GM12878 (cell line): ENCODE data around the gene C2orf69. TPM values are rescaled to one million over a fixed set of nuclear protein-coding genes. Genes with fewer than 3 reads are reported as not detected.

ENCODE experiments used
- ATAC-seq: fragments of 200-7000 bp; cut with Tn5 transposase; 3 replicates; pipeline ENCODE4 v1.9.1; 2020; ENCODE audit warnings: mild to moderate bottlenecking, moderate library complexity
- BruUV-seq: library from RNA; stranded (reverse); fragments of 400-500 nt; replicated peaks from 2 replicates; lab custom pipeline; 2021; lab: Mats Ljungman, UMichigan
- CTCF ChIA-PET: fragments of 300-600 bp; sonication (Branson Sonifier 250); formaldehyde crosslinking; extraction: SDS; loops from one replicate; lab custom pipeline; 2021; ENCODE audit warnings: inconsistent platforms; lab: Yijun Ruan, JAX
- POLR2A ChIA-PET: fragments of 350-600 bp; formaldehyde crosslinking; extraction: SDS; loops from one replicate; lab custom pipeline; 2021; ENCODE audit warnings: inconsistent platforms; lab: Charles Lee
- RAD21 ChIA-PET: fragments of 300-600 bp; sonication (Branson Sonifier 250); formaldehyde crosslinking; loops from one replicate; lab custom pipeline; 2023; ENCODE audit warnings: antibody characterized with exemption; ENCODE audit not compliant: unreplicated experiment; lab: Charles Lee
- SMC1A ChIA-PET: fragments of 300-600 bp; sonication (Branson Sonifier 250); formaldehyde crosslinking; loops from one replicate; lab custom pipeline; 2023; ENCODE audit not compliant: unreplicated experiment, uncharacterized antibody; lab: Charles Lee
- DNase-seq: peaks from one replicate; pipeline ENCODE4 v3.0.0-alpha.2; 2011; ENCODE audit warnings: low read depth, low spot score
- FAIRE-seq: peaks from 3 replicates; lab custom pipeline; 2011; peaks lifted over from hg19 to GRCh38; lab: Jason Lieb, UNC
- H2AFZ ChIP-seq: 2 replicates; pipeline ENCODE4 v1.6.0; 2011; ENCODE audit warnings: low read depth, low read length, control low read depth; ENCODE audit not compliant: control insufficient read depth
- H3K27ac ChIP-seq: 2 replicates; pipeline ENCODE4 v1.5.1; 2011; ENCODE audit warnings: control low read depth; ENCODE audit not compliant: control insufficient read depth, insufficient read depth
- H3K27me3 ChIP-seq, 2 experiments: replicated peaks in 1 of 2; 2 replicates each; pipeline versions ENCODE4 v1.6.0 to v1.6.1; 2011; ENCODE audit warnings: low read length in 1 of 2; ENCODE audit not compliant: control insufficient read depth in 2 of 2, insufficient read depth in 2 of 2
- H3K36me3 ChIP-seq, 2 experiments: 2 replicates each; pipeline ENCODE4 v1.5.1; 2011; ENCODE audit warnings: low read length in 1 of 2; ENCODE audit not compliant: control insufficient read depth in 2 of 2, insufficient read depth in 2 of 2
- H3K4me1 ChIP-seq: 2 replicates; pipeline ENCODE4 v1.6.1; 2011; ENCODE audit warnings: mild to moderate bottlenecking, low read length, moderate library complexity, mixed read lengths; ENCODE audit not compliant: control insufficient read depth, insufficient read depth
- H3K4me2 ChIP-seq: 2 replicates; pipeline ENCODE4 v1.6.0; 2011; ENCODE audit warnings: control low read depth; ENCODE audit not compliant: control insufficient read depth, insufficient read depth
- H3K4me3 ChIP-seq: fragments of 200-600 bp; sonication (generic); 2 replicates; pipeline ENCODE4 v1.5.1; 2016
- H3K79me2 ChIP-seq: 2 replicates; pipeline ENCODE4 v1.6.0; 2011; ENCODE audit warnings: low read length; ENCODE audit not compliant: control insufficient read depth, insufficient read depth
- H3K9ac ChIP-seq: 2 replicates; pipeline ENCODE4 v1.8.0; 2011; ENCODE audit warnings: low read length, control low read depth, mixed read lengths; ENCODE audit not compliant: control insufficient read depth, insufficient read depth
- H3K9me3 ChIP-seq: replicated peaks from 3 replicates; pipeline ENCODE4 v1.5.1; 2011; ENCODE audit warnings: mild to moderate bottlenecking, low read length; ENCODE audit not compliant: control insufficient read depth, insufficient read depth
- H4K20me1 ChIP-seq: 2 replicates; pipeline ENCODE4 v1.6.0; 2011; ENCODE audit not compliant: control insufficient read depth, insufficient read depth
- DPF2 ChIP-seq: fragments of 450-650 bp; IDR thresholded peaks from 2 replicates; pipeline ENCODE4 v1.6.1; 2017; ENCODE audit warnings: mild to moderate bottlenecking
- FOS ChIP-seq: IDR thresholded peaks from 3 replicates; pipeline ENCODE4 v1.6.1; 2011; ENCODE audit warnings: borderline replicate concordance; ENCODE audit not compliant: insufficient read length; ENCODE audit errors: extremely low read depth
- HDAC6 ChIP-seq: fragments of 200-600 bp; sonication (generic); IDR thresholded peaks from one replicate; pipeline ENCODE4 v1.8.0; 2017; ENCODE audit warnings: antibody characterized with exemption; ENCODE audit not compliant: unreplicated experiment
- KLF5 ChIP-seq: fragments of 450-650 bp; IDR thresholded peaks from 2 replicates; pipeline ENCODE4 v1.6.1; 2014; ENCODE audit warnings: mild to moderate bottlenecking; ENCODE audit not compliant: partially characterized antibody
- NFXL1 ChIP-seq: fragments of 450-650 bp; IDR thresholded peaks from 2 replicates; pipeline ENCODE4 v1.6.1; 2017; ENCODE audit warnings: antibody characterized with exemption, mild to moderate bottlenecking, borderline replicate concordance
- NR2C2 ChIP-seq: IDR thresholded peaks from 2 replicates; pipeline ENCODE4 v1.6.1; 2011; ENCODE audit warnings: borderline replicate concordance, low read depth; ENCODE audit not compliant: control insufficient read depth, insufficient read length
- RBBP5 ChIP-seq: fragments of 200-600 bp; sonication (generic); conservative IDR thresholded peaks from 2 replicates; pipeline ENCODE4 v1.6.1; 2016
- RFX5 ChIP-seq: IDR thresholded peaks from 2 replicates; pipeline ENCODE4 v1.6.1; 2011; ENCODE audit warnings: low read depth, low read length, improper control_type of control experiment
- RUNX3 ChIP-seq: IDR thresholded peaks from 2 replicates; pipeline ENCODE4 v1.6.1; 2012; ENCODE audit warnings: low read length, inconsistent platforms
- TCF3 ChIP-seq: IDR thresholded peaks from 2 replicates; pipeline ENCODE4 v1.6.1; 2012; ENCODE audit warnings: low read depth, mild to moderate bottlenecking, low read length, borderline replicate concordance; ENCODE audit not compliant: insufficient read depth
- YBX1 ChIP-seq: fragments of 450-650 bp; IDR thresholded peaks from 2 replicates; pipeline ENCODE4 v1.6.1; 2016; ENCODE audit warnings: antibody characterized with exemption
- WGBS: methylation state at CpG from one replicate; pipeline ENCODE4 v1.1.6; 2016; ENCODE audit warnings: low lambda C conversion rate; ENCODE audit not compliant: insufficient replicate concordance, insufficient coverage; ENCODE audit errors: missing lambda C conversion rate; 5-methylcytosine and 5-hydroxymethylcytosine counted together
- in situ Hi-C: fragments of 300-500 bp; cut with MboI; formaldehyde crosslinking; loops from 9 replicates; pipeline ENCODE4 v1.14.3; 2018; ENCODE audit warnings: mixed read lengths
- intact Hi-C: fragments of 100-400 bp; cut with micrococcal nuclease; formaldehyde crosslinking; loops from one replicate; pipeline ENCODE4 v1.14.2; 2022; ENCODE audit not compliant: unreplicated experiment
- polyA plus RNA-seq, 11 experiments: library from polyadenylated mRNA; depleted of rRNA in 4 of 11; unstranded in 6 of 11; stranded (reverse) in 5 of 11; fragments of >200 nt; fragmentation: Nextera tagmentation in 4 of 11; fragmentation: Illumina TruSeq in 1 of 11; extraction: Ambion mirVana in 4 of 11; extraction: Trizol in 1 of 11; gene quantifications; 1 replicate in 1 of 11; 2 replicates in 10 of 11; pipeline versions ENCODE4 v1.2.1 to v1.2.3, GENCODE V29; 2011 to 2016; ENCODE audit warnings: inconsistent platforms in 2 of 11, missing spikeins in 2 of 11, low read depth in 1 of 11
- total RNA-seq, 4 experiments: library from RNA; depleted of rRNA in 3 of 4; stranded (reverse); fragments of >200 nt in 3 of 4; fragmentation: Illumina TruSeq in 1 of 4; extraction: Trizol in 1 of 4; gene quantifications; 2 replicates each; pipeline versions ENCODE4 v1.2.1 to v1.2.3, GENCODE V29; 2013 to 2021
- TF ChIP-seq, protein P1 (sequence below): fragments of 450-650 bp; IDR thresholded peaks from 2 replicates; pipeline ENCODE4 v1.6.1; 2017; ENCODE audit warnings: mild to moderate bottlenecking, low read depth, inconsistent platforms; ENCODE audit not compliant: poor library complexity, severe bottlenecking
- TF ChIP-seq, protein P2 (sequence below): fragments of 150-350 bp; IDR thresholded peaks from 2 replicates; pipeline ENCODE4 v1.6.1; 2016; ENCODE audit warnings: low read depth, low read length
- TF ChIP-seq, protein P3 (sequence below): fragments of 450-650 bp; IDR thresholded peaks from 2 replicates; pipeline ENCODE4 v1.6.1; 2016; ENCODE audit warnings: mild to moderate bottlenecking
- TF ChIP-seq, protein P4 (sequence below): IDR thresholded peaks from 2 replicates; pipeline ENCODE4 v1.6.1; 2011; ENCODE audit warnings: borderline replicate concordance, low read depth, mild to moderate bottlenecking, moderate library complexity, low read length; ENCODE audit not compliant: insufficient read depth, poor library complexity, severe bottlenecking

The C2orf69 gene
- total and polyA plus RNA-seq, 10 of the 15 experiments (the other 5 are each of a cell fraction or from before 2014, with no cell fraction given), result 6.3 to 20.3 (median 11.1) TPM

DNA sequence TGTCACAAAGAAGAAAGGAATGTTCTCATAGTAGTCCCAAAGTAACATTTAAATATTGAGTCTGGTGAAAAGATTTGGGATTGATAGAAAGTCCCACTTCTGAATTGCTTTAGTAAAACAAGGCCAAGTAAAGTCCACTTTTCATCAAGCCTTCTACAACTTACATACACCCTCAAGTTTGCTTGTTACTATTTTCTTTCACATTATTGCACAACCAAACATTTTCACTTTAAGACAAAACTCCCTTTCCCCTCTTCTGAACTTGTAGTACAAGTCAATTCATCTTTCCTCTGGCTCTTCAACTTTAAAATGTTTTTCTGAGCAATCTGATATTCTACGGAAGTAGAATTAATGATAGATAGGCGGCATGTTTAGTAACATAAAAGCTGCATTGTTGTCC, 55.3 kb downstream of the C2orf69 start:
- Histone ChIP-seq H3K4me2 (no peak overlapping the region), H3K4me1 (no peaks in the 10 kb centered on the region)
- POLR2A ChIA-PET, result interaction anchor here (0.5 kb wide), 1 partner anchor 516 kb away, joined by 4 read pairs; no protein-coding TSS in a partner anchor
- BruUV-seq, result no TSS peak
- in situ Hi-C loops, result no loop called here
- no peak for FAIRE-seq
- TF ChIP-seq RBBP5 (no peak), KLF5 (no peak), HDAC6 (no peak), YBX1 (no peak), RFX5 (no peak), TCF3 (no peak), NFXL1 (no peak), NR2C2 (no peak), FOS (no peak), RUNX3 (no peak), DPF2 (no peak)
- TF ChIP-seq, protein P1, sequence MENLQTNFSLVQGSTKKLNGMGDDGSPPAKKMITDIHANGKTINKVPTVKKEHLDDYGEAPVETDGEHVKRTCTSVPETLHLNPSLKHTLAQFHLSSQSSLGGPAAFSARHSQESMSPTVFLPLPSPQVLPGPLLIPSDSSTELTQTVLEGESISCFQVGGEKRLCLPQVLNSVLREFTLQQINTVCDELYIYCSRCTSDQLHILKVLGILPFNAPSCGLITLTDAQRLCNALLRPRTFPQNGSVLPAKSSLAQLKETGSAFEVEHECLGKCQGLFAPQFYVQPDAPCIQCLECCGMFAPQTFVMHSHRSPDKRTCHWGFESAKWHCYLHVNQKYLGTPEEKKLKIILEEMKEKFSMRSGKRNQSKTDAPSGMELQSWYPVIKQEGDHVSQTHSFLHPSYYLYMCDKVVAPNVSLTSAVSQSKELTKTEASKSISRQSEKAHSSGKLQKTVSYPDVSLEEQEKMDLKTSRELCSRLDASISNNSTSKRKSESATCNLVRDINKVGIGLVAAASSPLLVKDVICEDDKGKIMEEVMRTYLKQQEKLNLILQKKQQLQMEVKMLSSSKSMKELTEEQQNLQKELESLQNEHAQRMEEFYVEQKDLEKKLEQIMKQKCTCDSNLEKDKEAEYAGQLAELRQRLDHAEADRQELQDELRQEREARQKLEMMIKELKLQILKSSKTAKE, result no peak
- TF ChIP-seq, protein P2, sequence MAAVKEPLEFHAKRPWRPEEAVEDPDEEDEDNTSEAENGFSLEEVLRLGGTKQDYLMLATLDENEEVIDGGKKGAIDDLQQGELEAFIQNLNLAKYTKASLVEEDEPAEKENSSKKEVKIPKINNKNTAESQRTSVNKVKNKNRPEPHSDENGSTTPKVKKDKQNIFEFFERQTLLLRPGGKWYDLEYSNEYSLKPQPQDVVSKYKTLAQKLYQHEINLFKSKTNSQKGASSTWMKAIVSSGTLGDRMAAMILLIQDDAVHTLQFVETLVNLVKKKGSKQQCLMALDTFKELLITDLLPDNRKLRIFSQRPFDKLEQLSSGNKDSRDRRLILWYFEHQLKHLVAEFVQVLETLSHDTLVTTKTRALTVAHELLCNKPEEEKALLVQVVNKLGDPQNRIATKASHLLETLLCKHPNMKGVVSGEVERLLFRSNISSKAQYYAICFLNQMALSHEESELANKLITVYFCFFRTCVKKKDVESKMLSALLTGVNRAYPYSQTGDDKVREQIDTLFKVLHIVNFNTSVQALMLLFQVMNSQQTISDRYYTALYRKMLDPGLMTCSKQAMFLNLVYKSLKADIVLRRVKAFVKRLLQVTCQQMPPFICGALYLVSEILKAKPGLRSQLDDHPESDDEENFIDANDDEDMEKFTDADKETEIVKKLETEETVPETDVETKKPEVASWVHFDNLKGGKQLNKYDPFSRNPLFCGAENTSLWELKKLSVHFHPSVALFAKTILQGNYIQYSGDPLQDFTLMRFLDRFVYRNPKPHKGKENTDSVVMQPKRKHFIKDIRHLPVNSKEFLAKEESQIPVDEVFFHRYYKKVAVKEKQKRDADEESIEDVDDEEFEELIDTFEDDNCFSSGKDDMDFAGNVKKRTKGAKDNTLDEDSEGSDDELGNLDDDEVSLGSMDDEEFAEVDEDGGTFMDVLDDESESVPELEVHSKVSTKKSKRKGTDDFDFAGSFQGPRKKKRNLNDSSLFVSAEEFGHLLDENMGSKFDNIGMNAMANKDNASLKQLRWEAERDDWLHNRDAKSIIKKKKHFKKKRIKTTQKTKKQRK, result no peak
- TF ChIP-seq, protein P3, sequence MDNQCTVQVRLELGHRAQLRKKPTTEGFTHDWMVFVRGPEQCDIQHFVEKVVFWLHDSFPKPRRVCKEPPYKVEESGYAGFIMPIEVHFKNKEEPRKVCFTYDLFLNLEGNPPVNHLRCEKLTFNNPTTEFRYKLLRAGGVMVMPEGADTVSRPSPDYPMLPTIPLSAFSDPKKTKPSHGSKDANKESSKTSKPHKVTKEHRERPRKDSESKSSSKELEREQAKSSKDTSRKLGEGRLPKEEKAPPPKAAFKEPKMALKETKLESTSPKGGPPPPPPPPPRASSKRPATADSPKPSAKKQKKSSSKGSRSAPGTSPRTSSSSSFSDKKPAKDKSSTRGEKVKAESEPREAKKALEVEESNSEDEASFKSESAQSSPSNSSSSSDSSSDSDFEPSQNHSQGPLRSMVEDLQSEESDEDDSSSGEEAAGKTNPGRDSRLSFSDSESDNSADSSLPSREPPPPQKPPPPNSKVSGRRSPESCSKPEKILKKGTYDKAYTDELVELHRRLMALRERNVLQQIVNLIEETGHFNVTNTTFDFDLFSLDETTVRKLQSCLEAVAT, result no peak
- TF ChIP-seq, protein P4, sequence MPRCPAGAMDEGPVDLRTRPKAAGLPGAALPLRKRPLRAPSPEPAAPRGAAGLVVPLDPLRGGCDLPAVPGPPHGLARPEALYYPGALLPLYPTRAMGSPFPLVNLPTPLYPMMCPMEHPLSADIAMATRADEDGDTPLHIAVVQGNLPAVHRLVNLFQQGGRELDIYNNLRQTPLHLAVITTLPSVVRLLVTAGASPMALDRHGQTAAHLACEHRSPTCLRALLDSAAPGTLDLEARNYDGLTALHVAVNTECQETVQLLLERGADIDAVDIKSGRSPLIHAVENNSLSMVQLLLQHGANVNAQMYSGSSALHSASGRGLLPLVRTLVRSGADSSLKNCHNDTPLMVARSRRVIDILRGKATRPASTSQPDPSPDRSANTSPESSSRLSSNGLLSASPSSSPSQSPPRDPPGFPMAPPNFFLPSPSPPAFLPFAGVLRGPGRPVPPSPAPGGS, result no peak
- TF ChIP-seq, all 136 proteins: peak for 0
- H3K9ac ChIP-seq, result no peak overlapping the region
- ChIA-PET SMC1A (interaction anchor here (1.0 kb wide), 2 partner anchors 8 to 9 kb away, joined by 3 read pairs; no protein-coding TSS in a partner anchor), CTCF (interaction anchor here (0.7 kb wide), 1 partner anchor 19 kb away, joined by 3 read pairs; no protein-coding TSS in a partner anchor), RAD21 (no interaction called here)
- H4K20me1 ChIP-seq, result no peaks in the 10 kb centered on the region
- ATAC-seq (no peak), DNase-seq (no peak)
- no peaks in the 10 kb centered on the region for H3K79me2 ChIP-seq
- intact Hi-C loops, result no loop called here
- peaks cover 2 to 6% of the 10 kb centered on the region in 2 experiments; a peak in 2 of 4 replicates for H3K36me3 ChIP-seq
- WGBS, result 100% methylated on average over 2 of the region's 2 CpGs
- H3K27me3 ChIP-seq, result no peaks in the 10 kb centered on the region
- H3K9me3 ChIP-seq, result no peaks in the 10 kb centered on the region
- H3K27ac ChIP-seq, result no peak overlapping the region
- H3K4me3 ChIP-seq, result no peak overlapping the region
- H2AFZ ChIP-seq, result no peak overlapping the region
